C4-2B (cell line): Measurements from ENCODE around the gene CORO1A.

Experiments used
- CTCF ChIP-seq: fragments of 450-650 bp; conservative IDR thresholded peaks from 2 replicates; pipeline ENCODE4 v1.5.1; 2017; ENCODE audit warnings: mild to moderate bottlenecking
- ZFX ChIP-seq: fragments of 450-650 bp; IDR thresholded peaks from 2 replicates; pipeline ENCODE4 v1.6.1; 2017

GRCh38 chr16:30186444-30186781 is 3.0 kb downstream of the CORO1A start:
- TF ChIP-seq CTCF (no peak), ZFX (no peak)
